ENCODE results near the gene MMP20.

- TF ChIP-seq, protein P1, sequence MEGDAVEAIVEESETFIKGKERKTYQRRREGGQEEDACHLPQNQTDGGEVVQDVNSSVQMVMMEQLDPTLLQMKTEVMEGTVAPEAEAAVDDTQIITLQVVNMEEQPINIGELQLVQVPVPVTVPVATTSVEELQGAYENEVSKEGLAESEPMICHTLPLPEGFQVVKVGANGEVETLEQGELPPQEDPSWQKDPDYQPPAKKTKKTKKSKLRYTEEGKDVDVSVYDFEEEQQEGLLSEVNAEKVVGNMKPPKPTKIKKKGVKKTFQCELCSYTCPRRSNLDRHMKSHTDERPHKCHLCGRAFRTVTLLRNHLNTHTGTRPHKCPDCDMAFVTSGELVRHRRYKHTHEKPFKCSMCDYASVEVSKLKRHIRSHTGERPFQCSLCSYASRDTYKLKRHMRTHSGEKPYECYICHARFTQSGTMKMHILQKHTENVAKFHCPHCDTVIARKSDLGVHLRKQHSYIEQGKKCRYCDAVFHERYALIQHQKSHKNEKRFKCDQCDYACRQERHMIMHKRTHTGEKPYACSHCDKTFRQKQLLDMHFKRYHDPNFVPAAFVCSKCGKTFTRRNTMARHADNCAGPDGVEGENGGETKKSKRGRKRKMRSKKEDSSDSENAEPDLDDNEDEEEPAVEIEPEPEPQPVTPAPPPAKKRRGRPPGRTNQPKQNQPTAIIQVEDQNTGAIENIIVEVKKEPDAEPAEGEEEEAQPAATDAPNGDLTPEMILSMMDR (IDR thresholded peaks at IDR 0.05), result no peak
- no peak for TF ChIP-seq POLR2AphosphoS5 (IDR thresholded peaks at IDR 0.05; ENCODE audit: low read depth, low read length)
- no peak for TF ChIP-seq REST (IDR thresholded peaks at IDR 0.05; ENCODE audit: insufficient read depth in 1 of 2, low read depth in 2 of 2, low read length in 1 of 2)
- no peak for TF ChIP-seq TCF7L2 (IDR thresholded peaks at IDR 0.05; ENCODE audit: low read depth, low read length)
- no peak for TF ChIP-seq SIN3A (IDR thresholded peaks at IDR 0.05; ENCODE audit: borderline replicate concordance, insufficient read depth, low read depth, low read length)
Measured at GRCh38 chr11:102626676-102627075, 1.5 kb upstream of the MMP20 start.
